CD4-positive, alpha-beta T cell treated with Interleukin-10 for 1 hour (primary cell): ENCODE data around the gene USP14.

Source experiments
- DNase-seq: peaks from one replicate; pipeline ENCODE4 v3.0.0-alpha.2; 2020

Gene USP14

GRCh38 chr18:160831-161570 lies 2.6 kb downstream of the USP14 start:
- DNase-seq, result no peak

GRCh38 chr18:172361-172760 lies 14.0 kb downstream of the USP14 start:
- no peak for DNase-seq

GRCh38 chr18:179499-179898 lies 21.1 kb downstream of the USP14 start:
- no peak for DNase-seq

- no peak for DNase-seq
Measured at GRCh38 chr18:181711-182110, 23.4 kb downstream of the USP14 start.

GRCh38 chr18:183769-184168 lies 25.4 kb downstream of the USP14 start:
- DNase-seq, result no peak

GRCh38 chr18:189254-189653 lies 30.9 kb downstream of the USP14 start:
- no peak for DNase-seq

- no peak for DNase-seq
Measured at GRCh38 chr18:191725-192124, 33.4 kb downstream of the USP14 start.

GRCh38 chr18:192801-193200 lies 34.4 kb downstream of the USP14 start:
- DNase-seq, result no peak

- DNase-seq, result no peak
Measured at GRCh38 chr18:195651-196050, 37.3 kb downstream of the USP14 start.

GRCh38 chr18:199214-199613 lies 40.9 kb downstream of the USP14 start:
- DNase-seq, result no peak

GRCh38 chr18:199768-200167 lies 41.4 kb downstream of the USP14 start:
- DNase-seq, result no peak

GRCh38 chr18:210075-210474 lies 51.7 kb downstream of the USP14 start:
- no peak for DNase-seq

GRCh38 chr18:210733-211132 lies 52.4 kb downstream of the USP14 start:
- no peak for DNase-seq

GRCh38 chr18:211582-211981 lies 53.2 kb downstream of the USP14 start:
- DNase-seq, result no peak

- DNase-seq, result no peak
Measured at GRCh38 chr18:212780-213179, 54.4 kb downstream of the USP14 start.

- DNase-seq, result no peak
Measured at GRCh38 chr18:213505-213904, 55.1 kb downstream of the USP14 start.

- no peak for DNase-seq
Measured at GRCh38 chr18:213966-214365, 55.6 kb downstream of the USP14 start.

GRCh38 chr18:215448-216010 lies 57.2 kb downstream of the USP14 start:
- DNase-seq, result no peak

- DNase-seq, result no peak
Measured at GRCh38 chr18:217532-218336, 59.4 kb downstream of the USP14 start.

- DNase-seq, result no peak
Measured at GRCh38 chr18:220708-221107, 62.4 kb downstream of the USP14 start.

- no peak for DNase-seq
Measured at GRCh38 chr18:225745-226144, 67.4 kb downstream of the USP14 start.

GRCh38 chr18:227374-227773 lies 69.0 kb downstream of the USP14 start:
- no peak for DNase-seq

- DNase-seq, result no peak
Measured at GRCh38 chr18:227902-228301, 69.5 kb downstream of the USP14 start.

GRCh38 chr18:228586-228985 lies 70.2 kb downstream of the USP14 start:
- no peak for DNase-seq
